GM18505 (cell line): ENCODE measurements around the gene CPOX.

Experiments
- ATAC-seq: cut with Tn5 transposase; IDR thresholded peaks from one replicate; pipeline ENCODE4 v1.9.1; 2021; ENCODE audit not compliant: unreplicated experiment
- POLR2A ChIP-seq: IDR thresholded peaks from 4 replicates; pipeline ENCODE4 v1.6.1; 2011; ENCODE audit warnings: borderline replicate concordance; ENCODE audit not compliant: insufficient read depth, insufficient read length; ENCODE audit errors: extremely low read depth

CPOX gene

GRCh38 chr3:98552232-98553020 is 41.0 kb downstream of the CPOX start:
- no peak for ATAC-seq
- no peak for TF ChIP-seq POLR2A

GRCh38 chr3:98551754-98552153 is 41.7 kb downstream of the CPOX start:
- no peak for ATAC-seq
- no peak for TF ChIP-seq POLR2A

DNA sequence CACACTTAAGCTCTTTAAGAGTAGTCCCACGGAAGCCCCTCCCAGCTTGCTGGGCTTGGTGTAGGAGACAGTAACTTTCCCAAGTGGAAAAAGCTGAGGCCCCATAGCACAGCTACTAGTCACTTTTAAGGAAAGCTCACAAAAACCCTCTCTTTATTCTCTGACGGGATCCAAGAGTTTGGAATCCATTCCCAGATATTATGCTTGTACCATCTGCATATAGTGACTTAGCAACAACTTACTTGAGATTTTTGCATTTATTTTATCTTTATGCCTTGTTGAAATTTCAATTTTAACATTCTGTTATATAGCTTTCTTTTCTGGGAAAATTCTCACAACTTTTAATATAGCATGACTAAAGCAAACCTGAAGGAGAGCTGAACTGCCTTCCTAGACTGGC is 42.2 kb downstream of the CPOX start:
- no peak for TF ChIP-seq POLR2A
- no peak for ATAC-seq

- TF ChIP-seq POLR2A = no peak
- ATAC-seq = no peak
Observed at GRCh38 chr3:98550833-98551232, 42.6 kb downstream of the CPOX start.

- ATAC-seq = no peak
- TF ChIP-seq POLR2A = no peak
Observed at GRCh38 chr3:98548544-98548943, 44.9 kb downstream of the CPOX start.

DNA sequence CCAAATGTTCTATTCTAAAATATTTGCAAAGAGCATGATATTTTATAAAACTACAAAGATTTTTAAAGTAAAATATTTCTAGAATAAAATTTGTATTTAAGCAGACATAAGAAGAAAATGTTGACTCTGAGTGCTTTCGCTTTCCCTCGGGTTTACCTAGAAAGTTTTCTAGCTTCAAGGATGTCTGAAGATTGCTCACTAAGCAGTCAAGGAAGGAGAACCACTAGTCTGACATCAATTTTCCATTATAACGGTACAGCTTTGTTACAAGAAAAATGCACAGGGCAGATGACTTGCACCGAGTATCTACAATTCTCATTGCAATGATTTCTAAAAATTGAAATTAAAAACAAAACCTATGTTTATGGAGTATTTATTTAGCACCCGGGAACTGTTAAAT is 47.5 kb downstream of the CPOX start:
- peak; percentile 67 for ATAC-seq
- TF ChIP-seq POLR2A = no peak

DNA sequence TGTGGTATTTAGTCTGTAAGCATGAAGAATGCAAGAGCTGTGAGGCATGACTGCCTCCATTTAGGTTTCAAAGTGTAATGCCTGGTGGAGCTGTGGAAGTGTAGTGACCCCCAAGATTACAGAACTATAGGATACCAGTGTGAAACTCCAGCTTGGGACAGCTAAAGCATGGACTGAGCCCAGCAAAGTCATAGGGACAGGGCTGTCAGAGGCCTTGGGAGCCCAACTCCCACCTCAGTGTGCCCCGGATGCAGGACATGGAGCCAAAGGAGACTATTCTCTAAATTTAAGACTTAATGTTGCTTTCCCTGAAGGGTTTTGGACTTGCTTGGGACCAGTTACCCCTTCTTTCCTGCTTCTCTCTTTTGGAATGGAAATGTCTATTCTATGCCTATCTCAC is 50.8 kb downstream of the CPOX start:
- ATAC-seq = no peak
- no peak for TF ChIP-seq POLR2A

DNA sequence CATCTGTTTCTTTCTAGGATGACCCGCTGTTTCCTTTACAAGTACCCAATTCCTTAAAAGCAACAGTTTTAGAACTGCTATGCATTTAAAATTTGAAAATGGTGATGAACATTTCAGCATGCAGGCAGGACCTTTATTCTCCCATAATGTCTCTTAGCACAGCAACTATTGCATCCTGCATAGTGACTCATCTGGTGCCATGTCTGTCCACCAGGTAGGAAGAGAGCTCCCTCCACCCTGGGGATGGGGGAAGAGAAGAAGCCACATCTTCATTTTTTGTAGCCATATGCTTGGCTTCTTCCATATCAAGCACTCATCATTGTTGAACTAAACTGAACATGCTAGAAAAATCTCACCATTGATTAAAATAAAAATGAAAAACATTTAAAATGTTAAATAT is 51.7 kb downstream of the CPOX start:
- ATAC-seq = no peak
- no peak for TF ChIP-seq POLR2A

GRCh38 chr3:98540346-98540745 is 53.1 kb downstream of the CPOX start:
- ATAC-seq = peak; percentile 39
- TF ChIP-seq POLR2A = peak; percentile 33

DNA sequence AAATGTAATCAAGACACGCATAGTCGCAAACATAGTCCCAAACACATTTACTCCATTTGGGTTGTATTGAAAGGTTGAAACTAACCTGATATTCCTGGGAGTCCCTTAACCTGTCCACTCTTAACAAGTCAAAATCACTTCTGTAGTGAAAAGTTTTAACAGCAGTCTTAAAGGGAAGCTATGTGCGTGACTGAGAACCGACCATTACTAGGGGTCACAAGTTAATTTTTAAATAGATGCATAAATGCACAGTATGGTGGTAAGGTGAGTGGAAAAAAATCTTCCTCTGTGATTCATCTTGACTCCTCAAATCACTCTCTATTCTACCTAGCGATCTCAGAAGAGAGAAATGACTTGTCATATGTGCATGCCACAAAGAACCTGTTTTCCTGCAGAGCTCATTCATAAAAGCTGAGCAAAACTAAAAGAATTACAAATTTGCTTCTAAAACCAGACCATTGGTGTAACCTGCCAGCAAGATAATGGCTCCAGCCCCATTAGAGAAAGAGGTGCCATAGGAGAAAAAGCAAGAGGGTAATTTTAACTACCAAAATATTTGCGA is 56.9 kb downstream of the CPOX start:
- peak; percentile 77 for ATAC-seq
- peak; percentile 88 for TF ChIP-seq POLR2A

DNA sequence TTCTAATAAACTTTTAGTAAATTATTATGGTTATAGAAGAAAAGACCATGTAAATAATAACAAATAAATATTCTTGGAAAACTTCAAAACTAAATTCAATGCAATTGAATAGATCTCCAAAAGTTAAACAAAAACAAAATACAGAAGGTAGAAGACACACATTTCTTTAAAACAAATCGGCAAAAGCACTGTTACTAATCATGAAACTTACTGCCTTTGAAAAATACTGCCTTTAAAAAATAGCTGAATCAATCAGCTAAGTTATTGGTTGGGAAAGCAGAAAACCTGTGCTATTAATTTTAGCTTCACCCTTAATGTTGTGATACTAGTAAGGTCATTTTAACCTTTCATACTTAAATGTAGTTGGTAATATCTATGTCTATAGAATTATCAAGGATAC is 58.7 kb downstream of the CPOX start:
- TF ChIP-seq POLR2A = no peak
- no peak for ATAC-seq

DNA sequence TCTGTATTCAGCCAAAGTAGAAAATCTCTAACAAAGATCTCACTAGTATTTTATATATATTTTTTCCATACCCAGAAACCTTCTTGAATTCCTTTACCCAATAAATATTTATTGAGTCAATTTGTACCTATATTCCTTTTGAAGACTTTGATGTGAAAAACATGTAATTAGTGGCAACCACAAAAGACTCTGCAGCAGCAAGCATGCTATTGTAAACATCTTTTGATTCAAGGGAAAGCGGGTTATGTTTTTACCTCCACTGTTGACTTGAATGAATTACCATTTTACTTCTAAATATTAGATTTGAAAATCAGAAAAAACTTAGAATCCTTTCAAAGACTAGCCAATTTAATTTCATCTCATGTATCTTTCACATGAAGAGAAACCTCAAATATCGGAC is 59.2 kb downstream of the CPOX start:
- ATAC-seq = no peak
- no peak for TF ChIP-seq POLR2A

DNA sequence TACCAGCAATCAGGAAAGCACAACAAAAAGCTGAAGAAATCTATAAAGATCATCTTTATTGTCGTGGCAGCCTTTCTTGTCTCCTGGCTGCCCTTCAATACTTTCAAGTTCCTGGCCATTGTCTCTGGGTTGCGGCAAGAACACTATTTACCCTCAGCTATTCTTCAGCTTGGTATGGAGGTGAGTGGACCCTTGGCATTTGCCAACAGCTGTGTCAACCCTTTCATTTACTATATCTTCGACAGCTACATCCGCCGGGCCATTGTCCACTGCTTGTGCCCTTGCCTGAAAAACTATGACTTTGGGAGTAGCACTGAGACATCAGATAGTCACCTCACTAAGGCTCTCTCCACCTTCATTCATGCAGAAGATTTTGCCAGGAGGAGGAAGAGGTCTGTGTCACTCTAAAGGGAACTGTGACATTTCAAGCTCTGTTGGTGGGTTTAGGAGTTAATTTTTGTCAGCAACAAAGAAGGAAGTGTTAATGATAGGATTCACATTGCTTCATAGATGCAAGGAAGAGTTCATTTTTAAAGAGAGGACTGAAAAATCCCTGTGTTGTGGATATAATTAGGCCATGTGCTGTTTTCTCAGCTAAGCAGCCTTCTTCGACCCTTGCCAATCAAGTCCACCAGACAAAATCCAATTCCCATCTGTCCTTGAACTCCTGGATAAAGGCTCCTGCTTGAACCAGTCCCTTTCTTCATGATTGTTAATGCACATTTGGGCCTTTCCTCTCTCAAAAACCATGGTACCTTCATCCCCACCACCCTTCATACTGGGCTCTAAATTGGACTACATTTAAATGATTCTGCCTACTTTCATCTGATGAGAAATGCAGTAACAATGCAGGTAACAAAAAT is 60.5 kb downstream of the CPOX start:
- ATAC-seq = no peak
- TF ChIP-seq POLR2A = peak; percentile 17

GRCh38 chr3:98532275-98532637 is 61.2 kb downstream of the CPOX start:
- TF ChIP-seq POLR2A = peak; percentile 56
- ATAC-seq = no peak

DNA sequence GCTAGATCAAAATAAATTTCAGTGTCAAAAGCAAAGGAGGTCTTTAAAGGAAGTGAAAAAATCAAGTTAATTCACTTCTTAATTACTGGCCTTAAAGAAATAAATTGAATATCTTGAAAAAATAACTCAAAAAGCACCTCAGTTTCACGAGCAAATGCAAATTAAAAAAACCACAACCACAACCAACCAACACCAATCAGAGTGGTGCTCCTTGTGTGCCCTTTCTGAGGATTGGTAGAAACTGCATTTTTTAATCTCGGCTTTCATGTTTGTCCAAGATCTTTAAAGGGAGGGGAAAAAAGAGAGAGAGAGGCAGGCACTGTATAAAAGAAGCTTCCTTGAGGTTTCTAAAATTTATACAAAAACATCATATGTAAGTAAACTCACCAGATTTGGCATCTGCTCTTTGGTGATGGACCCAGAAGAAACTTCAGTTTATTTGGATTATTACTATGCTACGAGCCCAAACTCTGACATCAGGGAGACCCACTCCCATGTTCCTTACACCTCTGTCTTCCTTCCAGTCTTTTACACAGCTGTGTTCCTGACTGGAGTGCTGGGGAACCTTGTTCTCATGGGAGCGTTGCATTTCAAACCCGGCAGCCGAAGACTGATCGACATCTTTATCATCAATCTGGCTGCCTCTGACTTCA is 61.7 kb downstream of the CPOX start, which contains the start of gene GPR15:
Gene GPR15 (plus strand): TSS at position 357 of the 653 bp plus-strand sequence. CDS start 56 bp downstream, at position 413.
- peak; percentile 57 for TF ChIP-seq POLR2A
- no peak for ATAC-seq
